GM12878 (cell line): ENCODE measurements around the gene MAPK8IP1. TPM values are rescaled to one million over a fixed set of nuclear protein-coding genes. Genes with fewer than 3 reads are reported as not detected.

ENCODE experiments used
- ATAC-seq: fragments of 200-7000 bp; cut with Tn5 transposase; 3 replicates; pipeline ENCODE4 v1.9.1; 2020; ENCODE audit warnings: mild to moderate bottlenecking, moderate library complexity
- BruUV-seq: library from RNA; stranded (reverse); fragments of 400-500 nt; replicated peaks from 2 replicates; lab custom pipeline; 2021; lab: Mats Ljungman, UMichigan
- CTCF ChIA-PET: fragments of 300-600 bp; sonication (Branson Sonifier 250); formaldehyde crosslinking; extraction: SDS; loops from one replicate; lab custom pipeline; 2021; ENCODE audit warnings: inconsistent platforms; lab: Yijun Ruan, JAX
- POLR2A ChIA-PET: fragments of 350-600 bp; formaldehyde crosslinking; extraction: SDS; loops from one replicate; lab custom pipeline; 2021; ENCODE audit warnings: inconsistent platforms; lab: Charles Lee
- RAD21 ChIA-PET: fragments of 300-600 bp; sonication (Branson Sonifier 250); formaldehyde crosslinking; loops from one replicate; lab custom pipeline; 2023; ENCODE audit warnings: antibody characterized with exemption; ENCODE audit not compliant: unreplicated experiment; lab: Charles Lee
- SMC1A ChIA-PET: fragments of 300-600 bp; sonication (Branson Sonifier 250); formaldehyde crosslinking; loops from one replicate; lab custom pipeline; 2023; ENCODE audit not compliant: unreplicated experiment, uncharacterized antibody; lab: Charles Lee
- DNase-seq: peaks from one replicate; pipeline ENCODE4 v3.0.0-alpha.2; 2011; ENCODE audit warnings: low read depth, low spot score
- FAIRE-seq: peaks from 3 replicates; lab custom pipeline; 2011; peaks lifted over from hg19 to GRCh38; lab: Jason Lieb, UNC
- H2AFZ ChIP-seq: 2 replicates; pipeline ENCODE4 v1.6.0; 2011; ENCODE audit warnings: low read depth, low read length, control low read depth; ENCODE audit not compliant: control insufficient read depth
- H3K27ac ChIP-seq: 2 replicates; pipeline ENCODE4 v1.5.1; 2011; ENCODE audit warnings: control low read depth; ENCODE audit not compliant: control insufficient read depth, insufficient read depth
- H3K27me3 ChIP-seq, 2 experiments: replicated peaks in 1 of 2; 2 replicates each; pipeline versions ENCODE4 v1.6.0 to v1.6.1; 2011; ENCODE audit warnings: low read length in 1 of 2; ENCODE audit not compliant: control insufficient read depth in 2 of 2, insufficient read depth in 2 of 2
- H3K36me3 ChIP-seq, 2 experiments: 2 replicates each; pipeline ENCODE4 v1.5.1; 2011; ENCODE audit warnings: low read length in 1 of 2; ENCODE audit not compliant: control insufficient read depth in 2 of 2, insufficient read depth in 2 of 2
- H3K4me1 ChIP-seq: 2 replicates; pipeline ENCODE4 v1.6.1; 2011; ENCODE audit warnings: mild to moderate bottlenecking, low read length, moderate library complexity, mixed read lengths; ENCODE audit not compliant: control insufficient read depth, insufficient read depth
- H3K4me2 ChIP-seq: 2 replicates; pipeline ENCODE4 v1.6.0; 2011; ENCODE audit warnings: control low read depth; ENCODE audit not compliant: control insufficient read depth, insufficient read depth
- H3K4me3 ChIP-seq: fragments of 200-600 bp; sonication (generic); 2 replicates; pipeline ENCODE4 v1.5.1; 2016
- H3K79me2 ChIP-seq: 2 replicates; pipeline ENCODE4 v1.6.0; 2011; ENCODE audit warnings: low read length; ENCODE audit not compliant: control insufficient read depth, insufficient read depth
- H3K9ac ChIP-seq: 2 replicates; pipeline ENCODE4 v1.8.0; 2011; ENCODE audit warnings: low read length, control low read depth, mixed read lengths; ENCODE audit not compliant: control insufficient read depth, insufficient read depth
- H3K9me3 ChIP-seq: replicated peaks from 3 replicates; pipeline ENCODE4 v1.5.1; 2011; ENCODE audit warnings: mild to moderate bottlenecking, low read length; ENCODE audit not compliant: control insufficient read depth, insufficient read depth
- H4K20me1 ChIP-seq: 2 replicates; pipeline ENCODE4 v1.6.0; 2011; ENCODE audit not compliant: control insufficient read depth, insufficient read depth
- BCL11A ChIP-seq: IDR thresholded peaks from 2 replicates; pipeline ENCODE4 v1.6.1; 2011; ENCODE audit warnings: low read depth, low read length
- CBX5 ChIP-seq: sonication (generic); IDR thresholded peaks from 2 replicates; pipeline ENCODE4 v1.6.1; 2016; ENCODE audit warnings: low read depth, moderate library complexity, mild to moderate bottlenecking, inconsistent platforms
- CHD1 ChIP-seq: IDR thresholded peaks from 2 replicates; pipeline ENCODE4 v1.6.1; 2012; ENCODE audit warnings: low read depth, low read length, improper control_type of control experiment
- E2F8 ChIP-seq: fragments of 450-650 bp; IDR thresholded peaks from 2 replicates; pipeline ENCODE4 v1.6.1; 2018; ENCODE audit warnings: mild to moderate bottlenecking, low read depth, moderate library complexity; ENCODE audit not compliant: partially characterized antibody
- ETV6 ChIP-seq, 2 experiments: fragments of 450-650 bp in 1 of 2; IDR thresholded peaks in 1 of 2; conservative IDR thresholded peaks in 1 of 2; 2 replicates each; pipeline ENCODE4 v1.6.1; 2014; ENCODE audit warnings: antibody characterized with exemption in 1 of 2, borderline replicate concordance in 1 of 2, low read depth in 1 of 2, mild to moderate bottlenecking in 1 of 2, moderate library complexity in 1 of 2
- GABPA ChIP-seq: IDR thresholded peaks from 2 replicates; pipeline ENCODE4 v1.6.1; 2014; ENCODE audit warnings: antibody characterized with exemption, low read depth, mild to moderate bottlenecking, inconsistent platforms
- MLLT1 ChIP-seq: fragments of 450-650 bp; IDR thresholded peaks from 2 replicates; pipeline ENCODE4 v1.6.1; 2016; ENCODE audit warnings: mild to moderate bottlenecking
- MTA2 ChIP-seq: fragments of 450-650 bp; IDR thresholded peaks from 2 replicates; pipeline ENCODE4 v1.6.1; 2016; ENCODE audit warnings: low read depth, mild to moderate bottlenecking, moderate library complexity
- POLR2AphosphoS2 ChIP-seq: IDR thresholded peaks from 2 replicates; pipeline ENCODE4 v1.6.1; 2011; ENCODE audit warnings: low read depth, mild to moderate bottlenecking, low read length, improper control_type of control experiment, moderate library complexity
- SMC3 ChIP-seq: IDR thresholded peaks from 2 replicates; pipeline ENCODE4 v1.6.1; 2011; ENCODE audit warnings: low read length, improper control_type of control experiment, borderline replicate concordance
- SREBF2 ChIP-seq: IDR thresholded peaks from 2 replicates; pipeline ENCODE4 v1.6.1; 2012; ENCODE audit warnings: mild to moderate bottlenecking, low read length
- TCF12 ChIP-seq: IDR thresholded peaks from 2 replicates; pipeline ENCODE4 v1.6.1; 2011; ENCODE audit warnings: low read depth, mild to moderate bottlenecking, low read length
- YY1 ChIP-seq: IDR thresholded peaks from 2 replicates; pipeline ENCODE4 v1.6.1; 2011; ENCODE audit warnings: low read depth, mild to moderate bottlenecking, low read length
- WGBS: methylation state at CpG from one replicate; pipeline ENCODE4 v1.1.6; 2016; ENCODE audit warnings: low lambda C conversion rate; ENCODE audit not compliant: insufficient replicate concordance, insufficient coverage; ENCODE audit errors: missing lambda C conversion rate; 5-methylcytosine and 5-hydroxymethylcytosine counted together
- in situ Hi-C: fragments of 300-500 bp; cut with MboI; formaldehyde crosslinking; loops from 9 replicates; pipeline ENCODE4 v1.14.3; 2018; ENCODE audit warnings: mixed read lengths
- intact Hi-C: fragments of 100-400 bp; cut with micrococcal nuclease; formaldehyde crosslinking; loops from one replicate; pipeline ENCODE4 v1.14.2; 2022; ENCODE audit not compliant: unreplicated experiment
- polyA plus RNA-seq, 11 experiments: library from polyadenylated mRNA; depleted of rRNA in 4 of 11; unstranded in 6 of 11; stranded (reverse) in 5 of 11; fragments of >200 nt; fragmentation: Nextera tagmentation in 4 of 11; fragmentation: Illumina TruSeq in 1 of 11; extraction: Ambion mirVana in 4 of 11; extraction: Trizol in 1 of 11; gene quantifications; 1 replicate in 1 of 11; 2 replicates in 10 of 11; pipeline versions ENCODE4 v1.2.1 to v1.2.3, GENCODE V29; 2011 to 2016; ENCODE audit warnings: inconsistent platforms in 2 of 11, missing spikeins in 2 of 11, low read depth in 1 of 11
- total RNA-seq, 4 experiments: library from RNA; depleted of rRNA in 3 of 4; stranded (reverse); fragments of >200 nt in 3 of 4; fragmentation: Illumina TruSeq in 1 of 4; extraction: Trizol in 1 of 4; gene quantifications; 2 replicates each; pipeline versions ENCODE4 v1.2.1 to v1.2.3, GENCODE V29; 2013 to 2021
- TF ChIP-seq, protein P1 (sequence below): IDR thresholded peaks from 2 replicates; pipeline ENCODE4 v1.6.1; 2012; ENCODE audit warnings: low read length, inconsistent platforms
- TF ChIP-seq, protein P2 (sequence below): fragments of 450-650 bp; IDR thresholded peaks from 2 replicates; pipeline ENCODE4 v1.6.1; 2017; ENCODE audit warnings: mild to moderate bottlenecking, moderate library complexity

Gene MAPK8IP1
- total and polyA plus RNA-seq, 10 of the 15 experiments (the other 5 are each of a cell fraction or from before 2014, with no cell fraction given): 0.04 to 0.44 (median 0.11) TPM; not detected in 2

DNA sequence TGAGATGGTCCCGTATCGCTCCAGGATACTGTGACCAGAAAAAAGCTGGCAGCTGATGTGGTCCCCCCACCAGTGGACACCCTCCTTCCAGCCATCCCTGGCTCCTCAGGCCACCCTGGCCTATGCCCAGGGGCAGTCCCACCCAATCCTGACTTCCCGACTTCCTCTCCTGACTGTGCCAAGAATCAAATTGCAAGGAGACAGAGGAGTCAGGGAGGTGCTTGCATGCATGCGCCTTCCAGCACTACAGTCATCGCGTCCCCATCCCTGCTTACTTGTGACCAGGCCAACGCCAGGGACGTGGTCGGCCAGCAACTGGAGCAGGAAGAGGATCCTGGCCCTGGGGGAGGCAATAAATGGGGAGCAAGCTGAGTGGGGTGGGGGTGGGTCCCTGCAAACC is 25.2 kb downstream of the MAPK8IP1 start:
- H4K20me1 ChIP-seq: no peaks in the 10 kb centered on the region
- H3K79me2 ChIP-seq: no peaks in the 10 kb centered on the region
- ChIA-PET SMC1A (no interaction called here), RAD21 (no interaction called here), CTCF (no interaction called here), POLR2A (interaction anchor here (0.5 to 0.6 kb wide), 2 partner anchors 66 to 661 kb away, joined by 3 to 5 read pairs; no protein-coding TSS in a partner anchor)
- ATAC-seq (no peak), FAIRE-seq (no peak), DNase-seq (no peak)
- no peaks in the 10 kb centered on the region for H3K27me3 ChIP-seq
- no peak overlapping the region for H3K4me3 ChIP-seq
- H2AFZ ChIP-seq: no peak overlapping the region
- peaks cover 15 to 17% of the 10 kb centered on the region in 2 experiments for H3K36me3 ChIP-seq
- no peak overlapping the region for H3K4me2 ChIP-seq
- in situ Hi-C loops: no loop called here
- H3K9ac ChIP-seq: no peak overlapping the region
- intact Hi-C loops: no loop called here
- WGBS: 95% methylated on average over 9 of the region's 9 CpGs
- H3K9me3 ChIP-seq: no peaks in the 10 kb centered on the region
- no TSS peak for BruUV-seq
- no peak overlapping the region for H3K27ac ChIP-seq
- no peaks in the 10 kb centered on the region for H3K4me1 ChIP-seq
- TF ChIP-seq E2F8: no peak
- no peak for TF ChIP-seq MTA2
- TF ChIP-seq SMC3: no peak
- no peak for TF ChIP-seq BCL11A
- no peak for TF ChIP-seq CBX5
- TF ChIP-seq, protein P1, sequence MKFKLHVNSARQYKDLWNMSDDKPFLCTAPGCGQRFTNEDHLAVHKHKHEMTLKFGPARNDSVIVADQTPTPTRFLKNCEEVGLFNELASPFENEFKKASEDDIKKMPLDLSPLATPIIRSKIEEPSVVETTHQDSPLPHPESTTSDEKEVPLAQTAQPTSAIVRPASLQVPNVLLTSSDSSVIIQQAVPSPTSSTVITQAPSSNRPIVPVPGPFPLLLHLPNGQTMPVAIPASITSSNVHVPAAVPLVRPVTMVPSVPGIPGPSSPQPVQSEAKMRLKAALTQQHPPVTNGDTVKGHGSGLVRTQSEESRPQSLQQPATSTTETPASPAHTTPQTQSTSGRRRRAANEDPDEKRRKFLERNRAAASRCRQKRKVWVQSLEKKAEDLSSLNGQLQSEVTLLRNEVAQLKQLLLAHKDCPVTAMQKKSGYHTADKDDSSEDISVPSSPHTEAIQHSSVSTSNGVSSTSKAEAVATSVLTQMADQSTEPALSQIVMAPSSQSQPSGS: no peak
- TF ChIP-seq CHD1: no peak
- TF ChIP-seq, protein P2, sequence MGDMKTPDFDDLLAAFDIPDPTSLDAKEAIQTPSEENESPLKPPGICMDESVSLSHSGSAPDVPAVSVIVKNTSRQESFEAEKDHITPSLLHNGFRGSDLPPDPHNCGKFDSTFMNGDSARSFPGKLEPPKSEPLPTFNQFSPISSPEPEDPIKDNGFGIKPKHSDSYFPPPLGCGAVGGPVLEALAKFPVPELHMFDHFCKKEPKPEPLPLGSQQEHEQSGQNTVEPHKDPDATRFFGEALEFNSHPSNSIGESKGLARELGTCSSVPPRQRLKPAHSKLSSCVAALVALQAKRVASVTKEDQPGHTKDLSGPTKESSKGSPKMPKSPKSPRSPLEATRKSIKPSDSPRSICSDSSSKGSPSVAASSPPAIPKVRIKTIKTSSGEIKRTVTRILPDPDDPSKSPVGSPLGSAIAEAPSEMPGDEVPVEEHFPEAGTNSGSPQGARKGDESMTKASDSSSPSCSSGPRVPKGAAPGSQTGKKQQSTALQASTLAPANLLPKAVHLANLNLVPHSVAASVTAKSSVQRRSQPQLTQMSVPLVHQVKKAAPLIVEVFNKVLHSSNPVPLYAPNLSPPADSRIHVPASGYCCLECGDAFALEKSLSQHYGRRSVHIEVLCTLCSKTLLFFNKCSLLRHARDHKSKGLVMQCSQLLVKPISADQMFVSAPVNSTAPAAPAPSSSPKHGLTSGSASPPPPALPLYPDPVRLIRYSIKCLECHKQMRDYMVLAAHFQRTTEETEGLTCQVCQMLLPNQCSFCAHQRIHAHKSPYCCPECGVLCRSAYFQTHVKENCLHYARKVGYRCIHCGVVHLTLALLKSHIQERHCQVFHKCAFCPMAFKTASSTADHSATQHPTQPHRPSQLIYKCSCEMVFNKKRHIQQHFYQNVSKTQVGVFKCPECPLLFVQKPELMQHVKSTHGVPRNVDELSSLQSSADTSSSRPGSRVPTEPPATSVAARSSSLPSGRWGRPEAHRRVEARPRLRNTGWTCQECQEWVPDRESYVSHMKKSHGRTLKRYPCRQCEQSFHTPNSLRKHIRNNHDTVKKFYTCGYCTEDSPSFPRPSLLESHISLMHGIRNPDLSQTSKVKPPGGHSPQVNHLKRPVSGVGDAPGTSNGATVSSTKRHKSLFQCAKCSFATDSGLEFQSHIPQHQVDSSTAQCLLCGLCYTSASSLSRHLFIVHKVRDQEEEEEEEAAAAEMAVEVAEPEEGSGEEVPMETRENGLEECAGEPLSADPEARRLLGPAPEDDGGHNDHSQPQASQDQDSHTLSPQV: no peak
- TF ChIP-seq MLLT1: no peak
- no peak for TF ChIP-seq POLR2AphosphoS2
- TF ChIP-seq TCF12: no peak
- TF ChIP-seq ETV6 (conservative IDR thresholded peaks at IDR 0.05 in 1 of 2, IDR thresholded peaks at IDR 0.05 in 1 of 2; ENCODE audit: borderline replicate concordance in 1 of 2, low read depth in 1 of 2): no peak
- no peak for TF ChIP-seq SREBF2
- no peak for TF ChIP-seq GABPA
- no peak for TF ChIP-seq YY1
